ENCODE measurements around the gene GPI.
"Not testable (repeated sequence)": the region's sequence is repeated elsewhere in the genome, so short reads cannot be mapped to it uniquely, and the experiment has no call there.

Gene GPI

DNA sequence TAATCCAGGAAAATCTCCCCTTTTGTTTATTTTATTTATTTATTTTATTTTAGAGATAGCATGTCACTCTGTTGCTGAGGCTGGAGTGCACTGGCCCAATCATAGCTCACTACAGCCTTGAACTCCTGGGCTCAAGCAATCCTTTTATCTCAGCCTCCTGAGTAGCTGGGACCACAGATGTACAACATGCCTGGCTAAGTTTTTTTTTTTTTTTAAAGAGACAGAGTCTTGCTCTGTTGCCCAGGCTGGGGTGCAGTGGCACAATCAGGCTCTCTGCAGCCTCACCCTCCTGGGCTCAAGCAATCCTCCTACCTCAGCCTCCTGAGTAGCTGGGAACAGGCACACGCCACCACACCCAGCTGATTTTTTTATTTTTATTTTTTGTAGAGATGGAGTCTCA, 32.9 kb downstream of the GPI start:
- no peak overlapping the region for H3K4me3 ChIP-seq (replicated peaks; ENCODE audit: insufficient read depth, low read length)
- TF ChIP-seq, protein P1, sequence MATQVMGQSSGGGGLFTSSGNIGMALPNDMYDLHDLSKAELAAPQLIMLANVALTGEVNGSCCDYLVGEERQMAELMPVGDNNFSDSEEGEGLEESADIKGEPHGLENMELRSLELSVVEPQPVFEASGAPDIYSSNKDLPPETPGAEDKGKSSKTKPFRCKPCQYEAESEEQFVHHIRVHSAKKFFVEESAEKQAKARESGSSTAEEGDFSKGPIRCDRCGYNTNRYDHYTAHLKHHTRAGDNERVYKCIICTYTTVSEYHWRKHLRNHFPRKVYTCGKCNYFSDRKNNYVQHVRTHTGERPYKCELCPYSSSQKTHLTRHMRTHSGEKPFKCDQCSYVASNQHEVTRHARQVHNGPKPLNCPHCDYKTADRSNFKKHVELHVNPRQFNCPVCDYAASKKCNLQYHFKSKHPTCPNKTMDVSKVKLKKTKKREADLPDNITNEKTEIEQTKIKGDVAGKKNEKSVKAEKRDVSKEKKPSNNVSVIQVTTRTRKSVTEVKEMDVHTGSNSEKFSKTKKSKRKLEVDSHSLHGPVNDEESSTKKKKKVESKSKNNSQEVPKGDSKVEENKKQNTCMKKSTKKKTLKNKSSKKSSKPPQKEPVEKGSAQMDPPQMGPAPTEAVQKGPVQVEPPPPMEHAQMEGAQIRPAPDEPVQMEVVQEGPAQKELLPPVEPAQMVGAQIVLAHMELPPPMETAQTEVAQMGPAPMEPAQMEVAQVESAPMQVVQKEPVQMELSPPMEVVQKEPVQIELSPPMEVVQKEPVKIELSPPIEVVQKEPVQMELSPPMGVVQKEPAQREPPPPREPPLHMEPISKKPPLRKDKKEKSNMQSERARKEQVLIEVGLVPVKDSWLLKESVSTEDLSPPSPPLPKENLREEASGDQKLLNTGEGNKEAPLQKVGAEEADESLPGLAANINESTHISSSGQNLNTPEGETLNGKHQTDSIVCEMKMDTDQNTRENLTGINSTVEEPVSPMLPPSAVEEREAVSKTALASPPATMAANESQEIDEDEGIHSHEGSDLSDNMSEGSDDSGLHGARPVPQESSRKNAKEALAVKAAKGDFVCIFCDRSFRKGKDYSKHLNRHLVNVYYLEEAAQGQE (IDR thresholded peaks at IDR 0.05; ENCODE audit: insufficient replicate concordance, low read depth) = no peak
- TF ChIP-seq, protein P2, sequence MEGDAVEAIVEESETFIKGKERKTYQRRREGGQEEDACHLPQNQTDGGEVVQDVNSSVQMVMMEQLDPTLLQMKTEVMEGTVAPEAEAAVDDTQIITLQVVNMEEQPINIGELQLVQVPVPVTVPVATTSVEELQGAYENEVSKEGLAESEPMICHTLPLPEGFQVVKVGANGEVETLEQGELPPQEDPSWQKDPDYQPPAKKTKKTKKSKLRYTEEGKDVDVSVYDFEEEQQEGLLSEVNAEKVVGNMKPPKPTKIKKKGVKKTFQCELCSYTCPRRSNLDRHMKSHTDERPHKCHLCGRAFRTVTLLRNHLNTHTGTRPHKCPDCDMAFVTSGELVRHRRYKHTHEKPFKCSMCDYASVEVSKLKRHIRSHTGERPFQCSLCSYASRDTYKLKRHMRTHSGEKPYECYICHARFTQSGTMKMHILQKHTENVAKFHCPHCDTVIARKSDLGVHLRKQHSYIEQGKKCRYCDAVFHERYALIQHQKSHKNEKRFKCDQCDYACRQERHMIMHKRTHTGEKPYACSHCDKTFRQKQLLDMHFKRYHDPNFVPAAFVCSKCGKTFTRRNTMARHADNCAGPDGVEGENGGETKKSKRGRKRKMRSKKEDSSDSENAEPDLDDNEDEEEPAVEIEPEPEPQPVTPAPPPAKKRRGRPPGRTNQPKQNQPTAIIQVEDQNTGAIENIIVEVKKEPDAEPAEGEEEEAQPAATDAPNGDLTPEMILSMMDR (IDR thresholded peaks at IDR 0.05; ENCODE audit: insufficient read depth, low read length) = no peak
- TF ChIP-seq POLR2AphosphoS5 (IDR thresholded peaks at IDR 0.05; ENCODE audit: low read depth) = no peak
- no peak for TF ChIP-seq SPI1 (IDR thresholded peaks at IDR 0.05; ENCODE audit: borderline replicate concordance, low read depth)
- TF ChIP-seq GABPA (IDR thresholded peaks at IDR 0.05; ENCODE audit: low read depth) = no peak
- DNase-seq (ENCODE audit: low read depth in 1 of 2, low spot score in 1 of 2) = no peak
- H3K27me3 ChIP-seq (ENCODE audit: insufficient read depth, poor library complexity, severe bottlenecking) = no peaks in the 10 kb centered on the region
- H3K27ac ChIP-seq (replicated peaks) = no peak overlapping the region

DNA sequence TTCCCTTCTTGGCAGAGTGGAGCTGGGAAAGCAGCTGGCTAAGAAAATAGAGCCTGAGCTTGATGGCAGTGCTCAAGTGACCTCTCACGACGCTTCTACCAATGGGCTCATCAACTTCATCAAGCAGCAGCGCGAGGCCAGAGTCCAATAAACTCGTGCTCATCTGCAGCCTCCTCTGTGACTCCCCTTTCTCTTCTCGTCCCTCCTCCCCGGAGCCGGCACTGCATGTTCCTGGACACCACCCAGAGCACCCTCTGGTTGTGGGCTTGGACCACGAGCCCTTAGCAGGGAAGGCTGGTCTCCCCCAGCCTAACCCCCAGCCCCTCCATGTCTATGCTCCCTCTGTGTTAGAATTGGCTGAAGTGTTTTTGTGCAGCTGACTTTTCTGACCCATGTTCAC, 34.9 kb downstream of the GPI start:
- no peak overlapping the region for H3K4me3 ChIP-seq (replicated peaks; ENCODE audit: insufficient read depth, low read length)
- TF ChIP-seq SPI1 (IDR thresholded peaks at IDR 0.05; ENCODE audit: borderline replicate concordance, low read depth) (no peak), GABPA (IDR thresholded peaks at IDR 0.05; ENCODE audit: low read depth) (no peak), POLR2AphosphoS5 (IDR thresholded peaks at IDR 0.05; ENCODE audit: low read depth) (no peak)
- TF ChIP-seq, protein P2 (IDR thresholded peaks at IDR 0.05; ENCODE audit: insufficient read depth, low read length) = no peak
- TF ChIP-seq, protein P1 (IDR thresholded peaks at IDR 0.05; ENCODE audit: insufficient replicate concordance, low read depth) = no peak
- DNase-seq (ENCODE audit: low read depth in 1 of 2, low spot score in 1 of 2) = no peak
- H3K27me3 ChIP-seq (ENCODE audit: insufficient read depth, poor library complexity, severe bottlenecking) = no peaks in the 10 kb centered on the region
- no peak overlapping the region for H3K27ac ChIP-seq (replicated peaks)

DNA sequence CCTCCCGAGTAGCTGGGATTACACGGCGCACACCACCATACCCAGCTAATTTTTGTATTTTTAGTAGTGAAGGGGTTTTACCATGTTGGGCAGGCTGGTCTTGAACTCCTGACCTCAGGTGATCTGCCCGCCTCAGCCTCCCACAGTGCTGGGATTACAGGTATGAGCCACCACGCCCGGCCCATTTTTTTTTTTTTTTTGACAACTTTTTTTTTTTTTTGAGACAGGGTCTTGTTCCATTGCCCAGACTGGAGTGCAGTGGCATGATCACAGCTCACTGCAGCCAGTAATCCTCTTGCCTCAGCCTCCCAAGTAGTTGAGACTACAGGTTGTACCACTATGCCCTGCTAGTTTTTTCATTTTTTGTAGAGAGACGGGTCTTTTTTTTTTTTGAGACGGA, 35.8 kb downstream of the GPI start:
- H3K27ac ChIP-seq (replicated peaks); DNase-seq (ENCODE audit: low read depth in 1 of 2, low spot score in 1 of 2); H3K4me3 ChIP-seq (replicated peaks; ENCODE audit: insufficient read depth, low read length); H3K27me3 ChIP-seq (ENCODE audit: insufficient read depth, poor library complexity, severe bottlenecking): not testable (repeated sequence)

DNA sequence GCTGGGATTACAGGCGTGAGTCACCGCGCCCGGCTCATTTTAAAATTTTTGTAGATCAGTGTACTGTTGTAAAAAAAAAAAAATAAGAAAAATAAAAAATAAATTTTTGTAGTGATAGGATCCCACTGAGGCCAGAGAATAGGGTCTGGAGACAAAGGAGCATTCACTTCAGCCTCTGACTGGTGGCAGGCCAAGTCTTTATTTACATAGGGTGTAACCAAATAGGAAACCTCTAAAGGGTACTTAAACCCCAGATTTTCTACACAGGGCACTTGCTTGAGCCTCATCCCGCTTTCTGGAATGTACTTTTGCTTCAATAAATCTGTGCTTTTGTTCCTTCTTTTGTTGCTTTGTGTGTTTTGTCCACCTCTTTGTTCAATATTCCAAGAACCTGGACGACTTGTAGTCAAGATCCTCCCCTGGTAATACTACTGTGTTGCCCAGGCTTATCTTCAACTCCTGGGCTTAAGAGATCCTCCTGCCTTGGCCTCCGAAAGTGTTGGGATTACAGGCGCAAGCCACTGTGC, 37.1 kb downstream of the GPI start:
- TF ChIP-seq, protein P1 (IDR thresholded peaks at IDR 0.05; ENCODE audit: insufficient replicate concordance, low read depth) = no peak
- TF ChIP-seq, protein P2 (IDR thresholded peaks at IDR 0.05; ENCODE audit: insufficient read depth, low read length) = no peak
- no peak for TF ChIP-seq GABPA (IDR thresholded peaks at IDR 0.05; ENCODE audit: low read depth)
- TF ChIP-seq POLR2AphosphoS5 (IDR thresholded peaks at IDR 0.05; ENCODE audit: low read depth) = no peak
- no peak for TF ChIP-seq SPI1 (IDR thresholded peaks at IDR 0.05; ENCODE audit: borderline replicate concordance, low read depth)
- H3K27me3 ChIP-seq (ENCODE audit: insufficient read depth, poor library complexity, severe bottlenecking) = no peaks in the 10 kb centered on the region
- no peak overlapping the region for H3K27ac ChIP-seq (replicated peaks)
- no peak overlapping the region for H3K4me3 ChIP-seq (replicated peaks; ENCODE audit: insufficient read depth, low read length)
- DNase-seq (ENCODE audit: low read depth in 1 of 2, low spot score in 1 of 2) = no peak
